ENCODE measurements around the gene OR4D10.

GRCh38 chr11:59423835-59424234 lies 49.3 kb upstream of the OR4D10 start:
- TF ChIP-seq, protein P1, sequence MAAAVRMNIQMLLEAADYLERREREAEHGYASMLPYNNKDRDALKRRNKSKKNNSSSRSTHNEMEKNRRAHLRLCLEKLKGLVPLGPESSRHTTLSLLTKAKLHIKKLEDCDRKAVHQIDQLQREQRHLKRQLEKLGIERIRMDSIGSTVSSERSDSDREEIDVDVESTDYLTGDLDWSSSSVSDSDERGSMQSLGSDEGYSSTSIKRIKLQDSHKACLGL (CRISPR knock-in tag; IDR thresholded peaks at IDR 0.05; ENCODE audit: borderline replicate concordance, poor library complexity, severe bottlenecking), result no peak
- TF ChIP-seq EZH2 (IDR thresholded peaks at IDR 0.05; ENCODE audit: borderline replicate concordance, low read depth, low read length) (no peak), NCOA2 (IDR thresholded peaks at IDR 0.05; ENCODE audit: partially characterized antibody in 2 of 2) (no peak), ZNF224 (CRISPR knock-in tag; IDR thresholded peaks at IDR 0.05) (no peak), TEAD4 (IDR thresholded peaks at IDR 0.05; ENCODE audit: low read length) (no peak), TEAD4 (CRISPR knock-in tag; IDR thresholded peaks at IDR 0.05; ENCODE audit: borderline replicate concordance) (no peak), TCF7L2 (IDR thresholded peaks at IDR 0.05; ENCODE audit: low read depth, low read length) (no peak), ELK1 (CRISPR knock-in tag; IDR thresholded peaks at IDR 0.05) (no peak), ZNF41 (CRISPR knock-in tag; conservative IDR thresholded peaks at IDR 0.05) (no peak), FOS (IDR thresholded peaks at IDR 0.05; ENCODE audit: extremely low read depth, insufficient read length) (no peak)
- TF ChIP-seq, protein P2, sequence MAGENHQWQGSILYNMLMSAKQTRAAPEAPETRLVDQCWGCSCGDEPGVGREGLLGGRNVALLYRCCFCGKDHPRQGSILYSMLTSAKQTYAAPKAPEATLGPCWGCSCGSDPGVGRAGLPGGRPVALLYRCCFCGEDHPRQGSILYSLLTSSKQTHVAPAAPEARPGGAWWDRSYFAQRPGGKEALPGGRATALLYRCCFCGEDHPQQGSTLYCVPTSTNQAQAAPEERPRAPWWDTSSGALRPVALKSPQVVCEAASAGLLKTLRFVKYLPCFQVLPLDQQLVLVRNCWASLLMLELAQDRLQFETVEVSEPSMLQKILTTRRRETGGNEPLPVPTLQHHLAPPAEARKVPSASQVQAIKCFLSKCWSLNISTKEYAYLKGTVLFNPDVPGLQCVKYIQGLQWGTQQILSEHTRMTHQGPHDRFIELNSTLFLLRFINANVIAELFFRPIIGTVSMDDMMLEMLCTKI (IDR thresholded peaks at IDR 0.05; ENCODE audit: partially characterized antibody), result no peak
- TF ChIP-seq, protein P3, sequence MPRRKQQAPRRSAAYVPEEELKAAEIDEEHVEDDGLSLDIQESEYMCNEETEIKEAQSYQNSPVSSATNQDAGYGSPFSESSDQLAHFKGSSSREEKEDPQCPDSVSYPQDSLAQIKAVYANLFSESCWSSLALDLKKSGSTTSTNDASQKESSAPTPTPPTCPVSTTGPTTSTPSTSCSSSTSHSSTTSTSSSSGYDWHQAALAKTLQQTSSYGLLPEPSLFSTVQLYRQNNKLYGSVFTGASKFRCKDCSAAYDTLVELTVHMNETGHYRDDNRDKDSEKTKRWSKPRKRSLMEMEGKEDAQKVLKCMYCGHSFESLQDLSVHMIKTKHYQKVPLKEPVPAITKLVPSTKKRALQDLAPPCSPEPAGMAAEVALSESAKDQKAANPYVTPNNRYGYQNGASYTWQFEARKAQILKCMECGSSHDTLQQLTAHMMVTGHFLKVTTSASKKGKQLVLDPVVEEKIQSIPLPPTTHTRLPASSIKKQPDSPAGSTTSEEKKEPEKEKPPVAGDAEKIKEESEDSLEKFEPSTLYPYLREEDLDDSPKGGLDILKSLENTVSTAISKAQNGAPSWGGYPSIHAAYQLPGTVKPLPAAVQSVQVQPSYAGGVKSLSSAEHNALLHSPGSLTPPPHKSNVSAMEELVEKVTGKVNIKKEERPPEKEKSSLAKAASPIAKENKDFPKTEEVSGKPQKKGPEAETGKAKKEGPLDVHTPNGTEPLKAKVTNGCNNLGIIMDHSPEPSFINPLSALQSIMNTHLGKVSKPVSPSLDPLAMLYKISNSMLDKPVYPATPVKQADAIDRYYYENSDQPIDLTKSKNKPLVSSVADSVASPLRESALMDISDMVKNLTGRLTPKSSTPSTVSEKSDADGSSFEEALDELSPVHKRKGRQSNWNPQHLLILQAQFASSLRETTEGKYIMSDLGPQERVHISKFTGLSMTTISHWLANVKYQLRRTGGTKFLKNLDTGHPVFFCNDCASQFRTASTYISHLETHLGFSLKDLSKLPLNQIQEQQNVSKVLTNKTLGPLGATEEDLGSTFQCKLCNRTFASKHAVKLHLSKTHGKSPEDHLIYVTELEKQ (CRISPR knock-in tag; IDR thresholded peaks at IDR 0.05), result no peak
